NOMO-1 treated with DMSO at 0.1 percent for 48 hours (cell line): ENCODE measurements around the gene ATP6V0A1.

Experiments
- DNase-seq: peaks from one replicate; lab custom pipeline; 2025; ENCODE audit not compliant: unreplicated experiment; lab: John Stamatoyannopoulos, UW

Gene ATP6V0A1

DNA sequence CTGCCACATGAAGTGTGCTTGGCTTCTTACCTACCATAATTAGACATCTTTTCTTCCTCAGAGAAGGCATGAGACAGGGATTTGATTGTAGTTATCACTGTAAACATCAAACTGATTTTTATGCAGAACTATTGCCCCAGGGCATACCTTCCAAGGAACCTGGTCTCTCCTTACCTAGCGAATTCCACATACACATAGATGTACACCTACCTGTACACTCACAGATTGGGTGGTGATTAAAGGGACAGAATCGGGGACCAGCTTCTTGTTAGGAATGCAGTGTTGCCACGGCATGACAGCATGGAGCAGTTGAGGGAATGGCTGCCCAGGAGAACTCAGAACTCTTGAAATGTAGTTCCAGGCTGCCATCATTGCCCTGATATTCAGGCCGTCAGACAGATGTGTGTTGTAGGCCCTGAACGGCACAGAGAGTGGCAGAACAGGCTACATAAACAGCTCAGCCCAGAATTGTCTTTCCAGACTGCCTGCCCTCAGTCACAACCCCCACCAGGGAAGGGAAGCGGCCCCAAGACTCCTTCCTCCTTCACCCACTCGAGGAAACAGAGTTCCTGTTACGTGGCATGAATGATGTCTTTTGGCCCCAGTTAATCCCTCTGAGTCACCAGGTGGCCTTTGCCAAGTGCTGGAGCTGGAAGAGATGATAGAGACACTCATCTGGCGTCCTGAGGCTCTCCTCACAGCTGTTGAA, 59.5 kb downstream of the ATP6V0A1 start:
- peak; percentile 45 for DNase-seq

DNA sequence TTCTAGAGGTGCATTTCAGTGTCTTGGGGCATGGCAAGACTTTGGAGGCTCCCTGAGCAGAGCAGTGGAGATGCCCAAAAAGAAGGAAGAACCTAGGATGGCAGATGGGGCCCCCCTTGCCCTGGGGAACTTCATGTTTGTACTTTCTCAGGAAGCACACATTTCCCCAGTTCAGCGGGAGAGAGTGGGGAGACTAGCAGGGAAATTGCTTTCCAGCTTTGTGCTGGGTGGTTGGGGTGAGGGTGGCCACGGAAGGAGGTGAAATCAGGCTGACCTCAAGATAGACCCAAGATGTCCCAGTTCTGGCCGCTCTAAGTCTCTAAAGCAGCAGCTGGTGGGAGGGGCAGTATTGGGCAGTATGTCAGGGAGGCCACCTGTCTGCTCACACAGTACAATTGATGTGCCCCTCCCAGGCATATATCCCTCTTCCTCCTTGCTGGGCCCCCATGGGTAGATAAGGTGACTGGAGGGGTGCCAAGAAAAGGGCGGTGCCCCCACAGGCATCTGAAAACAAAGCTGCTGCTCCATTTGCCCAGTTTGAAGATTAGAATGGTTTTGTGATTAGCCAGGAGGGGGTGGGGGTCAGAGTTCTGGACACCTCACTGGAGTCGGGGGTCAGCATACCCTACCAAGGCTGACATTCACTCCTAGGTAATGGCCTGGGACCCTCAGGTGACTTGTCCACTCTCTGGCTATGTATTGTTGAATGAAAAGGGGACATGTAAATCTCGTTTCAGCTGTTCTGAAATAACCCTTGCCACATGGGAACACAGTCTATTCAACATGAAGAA, 60.3 kb downstream of the ATP6V0A1 start:
- no peak for DNase-seq

DNA sequence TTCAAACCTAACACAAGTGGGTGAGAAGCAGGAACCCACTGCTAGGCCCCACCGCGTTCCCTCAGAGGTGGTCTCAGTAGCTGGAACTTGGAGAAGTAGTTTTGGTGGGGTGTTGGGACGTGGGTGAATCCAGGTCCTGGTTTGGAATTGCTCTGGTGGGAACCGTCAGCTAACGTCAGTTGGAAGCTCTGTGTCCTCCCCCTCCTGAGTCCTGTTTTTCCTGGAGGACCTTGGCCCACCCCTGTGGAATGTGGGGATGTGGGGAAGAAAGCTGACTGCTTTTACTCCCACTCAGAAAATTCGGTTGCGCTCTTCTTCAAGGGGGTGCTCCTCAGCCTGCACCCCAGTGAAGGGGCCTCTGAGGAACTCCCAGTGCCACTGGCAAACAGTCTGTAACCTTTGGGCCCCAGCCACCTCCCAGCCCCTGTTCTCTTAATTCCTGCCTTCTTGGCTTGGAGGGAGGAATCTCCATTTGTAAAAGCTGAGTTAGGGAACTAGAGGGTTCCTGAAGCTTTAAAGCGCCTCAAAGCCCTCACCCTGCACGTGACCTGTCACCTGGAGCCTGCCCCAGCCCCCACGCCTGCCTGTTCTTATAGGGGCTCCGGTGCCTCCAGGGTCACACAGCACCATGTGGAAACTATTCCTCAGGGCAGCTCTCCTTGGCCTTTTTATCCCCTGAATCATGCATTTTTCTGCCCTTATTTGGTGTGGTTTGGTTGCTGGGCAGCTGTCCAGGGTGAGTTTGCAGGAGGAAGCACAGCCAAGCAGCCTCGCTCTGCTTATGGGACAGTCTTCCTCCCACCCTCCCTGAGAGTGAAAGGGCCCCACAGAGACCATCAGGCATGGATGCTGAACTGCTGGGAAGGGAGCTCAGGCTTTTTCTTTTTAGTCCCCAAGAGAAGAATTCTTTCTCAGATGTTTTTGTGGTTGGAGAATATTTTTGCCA, 61.1 kb downstream of the ATP6V0A1 start:
- DNase-seq = no peak

- DNase-seq = no peak
Observed at GRCh38 chr17:42520540-42520951, 61.9 kb downstream of the ATP6V0A1 start.

DNA sequence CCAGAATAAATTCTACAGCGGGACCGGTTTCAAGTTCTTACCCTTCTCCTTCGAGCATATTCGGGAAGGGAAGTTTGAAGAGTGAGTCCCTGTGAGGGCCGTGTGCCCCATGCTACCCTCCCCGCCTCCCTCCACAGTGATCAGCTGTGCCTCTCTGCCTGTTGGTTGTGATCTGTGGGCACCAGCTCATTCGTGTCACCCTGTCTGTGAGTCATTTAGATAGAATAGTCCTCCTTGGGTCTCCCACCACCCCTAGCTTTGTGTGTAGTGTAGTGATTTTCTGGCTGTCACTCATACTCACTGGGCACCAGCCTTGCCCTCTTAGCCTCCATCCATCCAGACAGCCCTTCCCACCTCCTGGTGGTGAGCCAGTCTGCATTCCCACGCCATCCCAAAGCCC, 62.4 kb downstream of the ATP6V0A1 start:
- no peak for DNase-seq

- DNase-seq = no peak
Observed at GRCh38 chr17:42521666-42522262, 63.1 kb downstream of the ATP6V0A1 start.

- no peak for DNase-seq
Observed at GRCh38 chr17:42522263-42522790, 63.6 kb downstream of the ATP6V0A1 start.

- DNase-seq = no peak
Observed at GRCh38 chr17:42522798-42523278, 64.2 kb downstream of the ATP6V0A1 start.

- no peak for DNase-seq
Observed at GRCh38 chr17:42525221-42525620, 66.5 kb downstream of the ATP6V0A1 start.

GRCh38 chr17:42526031-42526444, 67.4 kb downstream of the ATP6V0A1 start:
- no peak for DNase-seq

DNA sequence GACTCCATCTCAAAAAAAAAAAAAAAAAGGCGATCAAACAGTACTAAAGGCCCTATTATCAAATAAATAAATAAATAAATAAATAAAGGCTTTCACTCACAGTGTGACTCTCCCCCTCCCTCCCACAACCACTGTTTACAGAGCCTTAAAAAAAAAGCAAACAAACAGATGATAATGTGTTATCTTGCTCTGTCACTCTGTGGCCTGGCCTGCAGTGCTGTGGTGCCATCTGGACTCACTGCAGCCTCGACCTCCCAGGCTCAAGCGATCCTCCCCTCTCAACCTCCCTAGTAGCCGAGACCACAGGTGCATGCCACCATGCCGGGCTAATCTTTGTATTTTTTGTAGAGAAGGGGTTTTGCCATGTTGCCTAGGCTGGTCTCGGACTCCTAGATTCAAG, 69.3 kb downstream of the ATP6V0A1 start:
- DNase-seq = no peak

DNA sequence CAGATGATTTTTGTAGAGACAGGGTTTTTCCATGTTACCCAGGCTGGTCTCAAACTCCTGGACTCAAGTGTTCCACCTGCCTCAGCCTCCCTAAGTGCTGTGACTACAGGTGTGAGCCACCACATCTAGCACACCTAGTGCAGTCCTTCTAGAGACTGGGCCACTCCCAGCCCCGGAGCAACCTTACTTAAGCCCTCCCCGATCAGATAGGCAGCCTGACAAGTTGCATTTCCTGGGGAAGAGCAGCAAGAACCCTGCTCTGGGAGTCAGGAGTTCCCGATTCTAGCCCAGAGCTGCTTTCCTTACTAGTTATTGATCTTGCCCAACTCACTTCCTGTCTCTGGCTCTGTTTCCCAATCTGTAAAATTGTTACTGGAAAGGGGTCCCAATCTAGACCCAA, 70.4 kb downstream of the ATP6V0A1 start:
- DNase-seq = no peak

GRCh38 chr17:42530952-42531454, 72.3 kb downstream of the ATP6V0A1 start:
- no peak for DNase-seq

GRCh38 chr17:42531455-42532354, 73.0 kb downstream of the ATP6V0A1 start:
- DNase-seq = peak; percentile 57

GRCh38 chr17:42535155-42536047, 76.7 kb downstream of the ATP6V0A1 start:
- peak; percentile 75 for DNase-seq

DNA sequence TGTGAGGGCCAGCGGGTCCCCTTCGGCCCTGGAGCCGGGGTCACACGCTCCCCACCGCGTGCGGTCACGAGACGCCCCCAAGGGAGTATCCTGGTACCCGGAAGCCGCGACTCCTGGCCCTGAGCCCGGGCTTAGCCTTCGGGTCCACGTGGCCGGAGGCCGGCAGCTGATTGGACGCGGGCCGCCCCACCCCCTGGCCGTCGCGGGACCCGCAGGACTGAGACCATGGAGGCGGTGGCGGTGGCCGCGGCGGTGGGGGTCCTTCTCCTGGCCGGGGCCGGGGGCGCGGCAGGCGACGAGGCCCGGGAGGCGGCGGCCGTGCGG, 77.3 kb downstream of the ATP6V0A1 start, which contains the start of gene NAGLU:
TSS of gene NAGLU (plus strand) at position 194 of the 324 bp plus-strand sequence. CDS start at position 226, 32 bp downstream.
- DNase-seq = peak; percentile 81

GRCh38 chr17:42536372-42537155, 77.9 kb downstream of the ATP6V0A1 start:
- DNase-seq = peak; percentile 38
